GM12875 (cell line): ENCODE measurements around the gene PLPPR1.

ENCODE experiments used
- H3K4me3 ChIP-seq: one replicate; pipeline ENCODE4 v1.5.1; 2011; ENCODE audit warnings: low read depth, low read length, control low read depth
- TF ChIP-seq, protein P1 (sequence below): IDR thresholded peaks from 2 replicates; pipeline ENCODE4 v1.5.1; 2011; ENCODE audit warnings: low read depth, mild to moderate bottlenecking, control low read depth, inconsistent platforms, low read length, moderate library complexity, borderline replicate concordance; ENCODE audit not compliant: insufficient read depth

The PLPPR1 gene

DNA sequence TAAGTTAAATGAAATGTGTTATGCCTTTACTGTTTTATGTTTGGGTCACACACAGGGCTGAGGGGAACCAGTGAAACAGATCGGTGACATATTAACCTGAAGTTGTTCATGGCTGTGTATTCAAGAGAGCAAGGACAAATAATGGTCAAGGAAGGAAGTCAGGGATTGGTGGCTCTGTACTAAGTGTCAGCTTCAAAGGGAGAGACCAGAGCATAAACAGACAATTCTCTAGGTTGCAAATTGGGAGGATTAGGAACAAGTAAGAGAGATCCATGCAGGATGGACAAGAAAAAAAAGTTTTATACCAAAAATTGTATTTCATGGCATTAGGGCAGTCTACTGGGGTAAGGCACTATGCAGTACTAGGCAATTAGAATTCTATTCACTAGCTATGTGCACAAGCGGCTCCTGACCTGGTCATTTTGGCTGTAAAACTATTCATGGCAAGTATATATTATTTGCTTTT is 156.3 kb downstream of the PLPPR1 start:
- no peak overlapping the region for H3K4me3 ChIP-seq
- TF ChIP-seq, protein P1, sequence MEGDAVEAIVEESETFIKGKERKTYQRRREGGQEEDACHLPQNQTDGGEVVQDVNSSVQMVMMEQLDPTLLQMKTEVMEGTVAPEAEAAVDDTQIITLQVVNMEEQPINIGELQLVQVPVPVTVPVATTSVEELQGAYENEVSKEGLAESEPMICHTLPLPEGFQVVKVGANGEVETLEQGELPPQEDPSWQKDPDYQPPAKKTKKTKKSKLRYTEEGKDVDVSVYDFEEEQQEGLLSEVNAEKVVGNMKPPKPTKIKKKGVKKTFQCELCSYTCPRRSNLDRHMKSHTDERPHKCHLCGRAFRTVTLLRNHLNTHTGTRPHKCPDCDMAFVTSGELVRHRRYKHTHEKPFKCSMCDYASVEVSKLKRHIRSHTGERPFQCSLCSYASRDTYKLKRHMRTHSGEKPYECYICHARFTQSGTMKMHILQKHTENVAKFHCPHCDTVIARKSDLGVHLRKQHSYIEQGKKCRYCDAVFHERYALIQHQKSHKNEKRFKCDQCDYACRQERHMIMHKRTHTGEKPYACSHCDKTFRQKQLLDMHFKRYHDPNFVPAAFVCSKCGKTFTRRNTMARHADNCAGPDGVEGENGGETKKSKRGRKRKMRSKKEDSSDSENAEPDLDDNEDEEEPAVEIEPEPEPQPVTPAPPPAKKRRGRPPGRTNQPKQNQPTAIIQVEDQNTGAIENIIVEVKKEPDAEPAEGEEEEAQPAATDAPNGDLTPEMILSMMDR: no peak

GRCh38 chr9:101191723-101192122 is 163.2 kb downstream of the PLPPR1 start:
- TF ChIP-seq, protein P1: no peak
- no peak overlapping the region for H3K4me3 ChIP-seq

GRCh38 chr9:101197026-101197425 is 168.5 kb downstream of the PLPPR1 start:
- no peak overlapping the region for H3K4me3 ChIP-seq
- TF ChIP-seq, protein P1: no peak

- no peak overlapping the region for H3K4me3 ChIP-seq
- TF ChIP-seq, protein P1: no peak
Observed at GRCh38 chr9:101200852-101201251, 172.3 kb downstream of the PLPPR1 start.

DNA sequence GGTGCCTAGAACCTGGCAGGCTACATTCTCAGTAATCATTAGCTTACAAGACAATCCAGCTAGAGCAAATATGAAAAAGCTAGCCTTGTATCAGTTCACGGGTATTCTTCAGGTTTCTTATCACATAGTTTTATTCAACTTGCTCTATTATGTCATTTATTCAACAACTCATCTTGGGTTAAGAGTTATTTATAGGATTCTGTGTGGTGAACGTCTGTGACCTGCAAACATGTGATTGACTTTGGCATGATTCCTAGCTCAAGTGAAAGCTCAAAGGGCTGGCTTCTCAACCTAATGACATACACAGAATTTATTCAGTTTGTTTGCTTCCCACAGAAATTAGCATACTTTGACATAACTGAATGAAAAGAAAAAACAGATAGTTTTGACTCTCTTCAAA is 173.1 kb downstream of the PLPPR1 start:
- TF ChIP-seq, protein P1: no peak
- H3K4me3 ChIP-seq: no peak overlapping the region

- TF ChIP-seq, protein P1: no peak
- H3K4me3 ChIP-seq: no peak overlapping the region
Observed at GRCh38 chr9:101209670-101210069, 181.1 kb downstream of the PLPPR1 start.

DNA sequence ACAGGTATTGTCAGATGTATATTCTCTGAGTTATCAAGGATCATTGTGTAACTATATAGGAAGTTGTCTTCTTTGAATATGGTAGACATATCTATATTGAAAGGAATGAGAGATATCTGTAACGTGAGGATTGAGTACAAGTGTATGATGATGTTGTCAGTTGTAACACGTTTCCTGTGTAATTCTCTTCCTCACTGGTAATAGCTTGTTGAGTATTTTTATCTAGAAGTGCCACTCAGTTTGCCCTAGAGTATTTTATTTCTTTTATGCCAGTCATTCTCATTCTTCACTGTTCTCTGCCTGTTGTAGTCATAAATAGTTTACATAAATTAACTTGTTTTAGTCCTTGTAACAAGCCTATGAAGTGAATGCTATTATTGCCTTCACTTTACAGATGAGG is 184.1 kb downstream of the PLPPR1 start:
- H3K4me3 ChIP-seq: no peak overlapping the region
- TF ChIP-seq, protein P1: no peak
